NCI-H2081 (cell line): ENCODE results near the gene VEPH1.
"Not testable (repeated sequence)": the region's sequence is repeated elsewhere in the genome, so short reads cannot be mapped to it uniquely, and the experiment has no call there.

Experiments used
- DNase-seq, 2 experiments: peaks; one replicate each; lab custom pipeline; 2025; lab: John Stamatoyannopoulos, UW

VEPH1 gene

DNA sequence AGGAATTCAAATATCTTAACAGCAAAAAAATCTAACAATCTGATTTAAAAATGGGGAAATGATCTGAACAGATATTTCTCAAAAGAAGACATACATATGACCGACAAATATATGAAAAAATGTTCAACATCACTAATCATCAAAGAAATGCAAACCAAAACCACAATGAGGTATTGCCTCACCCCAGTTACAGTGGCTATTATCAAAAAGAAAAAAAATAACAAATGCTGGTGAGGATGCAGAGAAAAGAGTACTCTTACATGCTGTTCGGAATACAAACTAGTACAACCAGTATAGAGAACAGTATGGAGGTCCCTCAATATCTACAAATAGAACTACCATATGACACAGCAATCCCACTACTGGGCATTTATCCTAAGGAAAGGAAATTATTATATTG lies 152.6 kb downstream of the VEPH1 start:
- DNase-seq: not testable (repeated sequence)

DNA sequence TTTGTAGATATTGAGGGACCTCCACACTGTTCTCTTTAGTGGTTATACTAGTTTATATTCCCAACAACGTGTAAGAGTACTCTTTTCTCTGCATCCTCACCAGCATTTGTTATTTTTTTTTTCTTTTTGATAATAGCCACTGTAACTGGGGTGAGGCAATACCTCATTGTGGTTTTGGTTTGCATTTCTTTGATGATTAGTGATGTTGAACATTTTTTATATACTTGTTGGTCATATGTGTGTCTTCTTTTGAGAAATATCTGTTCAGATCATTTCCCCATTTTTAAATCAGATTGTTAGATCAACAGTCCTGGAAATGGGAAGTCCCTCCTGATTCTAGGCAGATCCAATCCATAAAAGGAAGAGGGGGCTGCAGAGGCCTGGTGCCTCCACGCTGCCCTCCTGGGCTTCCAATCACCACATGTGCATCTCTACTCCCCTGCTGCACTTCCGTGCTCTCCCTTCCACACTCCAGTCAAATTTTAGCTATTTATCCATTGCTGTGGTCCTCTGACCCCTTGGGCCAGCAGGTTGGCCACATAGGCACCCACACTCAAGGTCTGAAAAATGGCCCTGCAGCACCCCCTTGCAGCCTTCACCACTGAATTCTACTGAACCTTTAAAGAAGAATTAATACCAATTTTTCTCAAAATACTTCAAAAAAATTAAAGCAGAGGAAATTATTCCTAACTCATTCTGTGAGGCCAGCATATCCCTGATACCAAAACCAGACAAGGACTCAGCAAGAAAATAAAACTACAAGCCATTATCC lies 154.7 kb downstream of the VEPH1 start:
- DNase-seq: not testable (repeated sequence)

DNA sequence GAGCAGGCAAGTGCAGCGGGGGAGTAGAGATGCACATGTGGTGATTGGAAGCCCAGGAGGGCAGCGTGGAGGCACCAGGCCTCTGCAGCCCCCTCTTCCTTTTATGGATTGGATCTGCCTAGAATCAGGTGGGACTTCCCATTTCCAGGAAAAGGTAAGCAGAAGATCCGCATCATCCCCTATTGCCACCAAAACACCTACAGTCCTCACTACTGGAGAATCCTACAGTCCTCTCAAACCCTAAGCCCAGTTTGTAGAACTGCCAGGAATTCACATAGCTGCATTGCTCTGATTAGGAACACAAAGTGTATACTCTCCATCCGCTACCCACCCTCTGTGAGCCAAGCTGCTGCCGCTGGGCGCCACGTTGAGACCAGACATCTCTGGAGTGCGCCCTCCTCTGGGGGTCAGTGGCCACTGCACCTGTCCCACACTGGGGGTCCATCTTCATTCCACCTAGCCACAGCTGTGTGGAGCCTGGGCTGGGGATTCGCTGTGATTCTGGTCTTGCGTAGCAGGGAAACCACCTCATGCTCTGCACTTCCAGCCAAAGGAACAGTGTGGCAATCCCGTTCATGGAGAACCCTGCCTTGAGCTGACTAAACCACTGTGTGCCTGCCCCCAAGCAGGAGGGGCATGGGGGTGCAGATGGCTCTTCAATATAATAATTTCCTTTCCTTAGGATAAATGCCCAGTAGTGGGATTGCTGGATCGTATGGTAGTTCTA lies 155.5 kb downstream of the VEPH1 start:
- no peak for DNase-seq

DNA sequence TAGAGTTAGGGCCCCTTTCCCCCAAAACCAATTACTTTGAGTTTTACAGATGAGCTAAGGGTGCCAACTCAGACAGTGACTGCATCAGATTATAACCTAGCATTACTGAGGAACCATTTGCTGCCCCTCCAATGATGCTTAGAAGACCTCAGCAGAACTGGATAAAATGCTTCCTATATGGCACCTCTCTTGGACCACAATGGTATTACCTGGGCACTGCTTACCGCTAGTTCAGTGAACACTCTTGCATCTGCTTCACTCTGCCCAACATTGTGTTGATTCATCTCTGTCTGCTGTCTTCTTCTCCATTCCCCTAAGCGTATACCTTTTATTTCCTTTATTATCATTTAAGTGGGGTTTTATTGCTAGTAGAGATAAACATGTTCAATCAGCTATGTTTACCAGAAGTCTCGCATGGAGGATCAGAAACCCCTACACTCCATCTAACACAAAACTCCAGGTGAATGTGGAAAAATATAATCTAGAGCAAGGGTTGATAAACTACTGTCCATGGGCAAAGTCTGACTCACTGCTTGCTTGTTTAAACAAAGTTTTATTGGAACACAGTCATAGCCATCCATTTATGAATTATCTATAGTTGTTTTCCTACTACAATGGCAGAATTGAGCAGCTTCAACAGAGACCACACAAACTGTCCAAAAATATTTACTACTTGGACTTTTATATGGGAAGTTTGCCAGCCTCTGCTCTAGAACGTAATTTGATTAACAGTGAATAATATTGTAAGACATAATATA lies 166.8 kb downstream of the VEPH1 start:
- no peak for DNase-seq

DNA sequence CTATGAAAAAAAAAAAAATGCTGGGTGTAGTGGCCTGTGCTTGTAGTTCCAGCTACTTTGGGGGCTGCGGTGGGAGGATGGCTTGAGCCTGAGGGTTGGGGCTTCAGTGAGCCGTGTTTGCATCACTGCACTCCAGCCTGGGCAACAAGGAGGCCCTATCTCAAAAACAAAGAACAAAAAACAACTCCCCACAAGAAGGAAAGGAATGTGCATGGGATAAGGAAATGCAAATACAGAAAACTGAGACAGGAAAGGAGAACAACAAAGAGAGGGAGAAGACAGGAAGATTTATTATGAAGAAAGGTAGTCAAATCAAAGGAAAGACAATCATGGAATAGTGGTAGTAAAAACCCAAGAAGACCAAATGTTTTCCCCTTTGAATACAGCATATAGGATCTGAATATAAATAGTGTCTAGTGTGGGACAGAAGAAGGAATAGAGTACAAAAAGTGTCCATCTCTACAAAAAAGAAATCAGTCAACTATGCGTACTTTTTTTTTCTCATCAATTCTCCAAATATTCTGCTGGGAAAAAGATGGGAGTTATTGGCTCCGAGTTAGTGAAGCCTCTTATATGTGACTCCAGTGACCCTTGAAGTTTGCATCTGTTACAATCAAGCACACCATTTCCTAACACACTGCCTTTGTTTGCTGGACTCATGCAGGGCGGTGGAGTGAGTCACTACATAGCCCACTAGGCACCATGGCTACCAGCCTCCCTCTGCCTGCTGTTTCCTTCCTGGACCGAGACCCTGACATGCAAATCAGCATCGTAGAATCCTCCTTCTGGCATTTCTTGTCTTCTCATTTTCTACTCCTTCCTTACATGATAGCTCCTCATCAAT lies 167.8 kb downstream of the VEPH1 start:
- DNase-seq: no peak

GRCh38 chr3:157333551-157333991 lies 169.6 kb downstream of the VEPH1 start:
- DNase-seq: no peak

GRCh38 chr3:157330206-157330605 lies 173.0 kb downstream of the VEPH1 start:
- DNase-seq: no peak

DNA sequence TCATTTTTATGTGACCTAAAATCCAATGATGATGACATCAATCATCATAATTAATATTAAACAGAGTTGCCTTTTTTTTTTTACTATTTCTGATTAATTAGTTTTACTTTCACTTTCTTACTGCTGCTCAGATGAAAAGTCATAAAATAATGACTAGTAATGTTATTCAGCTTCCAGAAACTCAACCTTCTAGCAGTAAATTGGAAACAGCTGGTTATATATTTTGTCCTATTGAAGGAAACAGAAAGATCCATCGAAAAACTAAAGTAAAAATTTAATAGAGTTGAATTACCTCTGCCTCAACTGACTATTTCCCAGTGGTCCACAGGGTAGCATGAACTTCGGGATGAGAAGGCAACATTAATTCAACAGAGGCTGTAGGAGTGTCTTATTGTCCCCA lies 173.7 kb downstream of the VEPH1 start:
- no peak for DNase-seq

DNA sequence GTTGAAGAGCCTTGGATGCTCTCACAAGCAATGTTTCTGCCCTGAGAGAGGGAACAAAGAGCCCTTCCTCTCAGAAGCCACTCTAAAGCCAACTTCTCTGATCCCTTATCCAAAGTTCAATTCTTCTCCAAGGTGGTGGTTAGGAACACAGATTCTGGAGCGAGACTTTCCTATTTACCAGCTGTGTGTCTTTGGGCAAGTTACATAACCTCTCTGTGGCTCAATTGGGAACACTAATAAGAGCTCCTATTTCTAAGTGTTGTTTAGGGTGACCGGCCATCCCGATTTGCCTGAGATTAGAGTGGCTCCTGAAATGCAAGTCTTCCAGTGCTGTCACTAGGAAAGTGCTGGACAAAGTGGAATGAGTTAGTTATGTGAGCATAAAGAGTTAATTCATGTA lies 175.4 kb downstream of the VEPH1 start:
- no peak for DNase-seq

DNA sequence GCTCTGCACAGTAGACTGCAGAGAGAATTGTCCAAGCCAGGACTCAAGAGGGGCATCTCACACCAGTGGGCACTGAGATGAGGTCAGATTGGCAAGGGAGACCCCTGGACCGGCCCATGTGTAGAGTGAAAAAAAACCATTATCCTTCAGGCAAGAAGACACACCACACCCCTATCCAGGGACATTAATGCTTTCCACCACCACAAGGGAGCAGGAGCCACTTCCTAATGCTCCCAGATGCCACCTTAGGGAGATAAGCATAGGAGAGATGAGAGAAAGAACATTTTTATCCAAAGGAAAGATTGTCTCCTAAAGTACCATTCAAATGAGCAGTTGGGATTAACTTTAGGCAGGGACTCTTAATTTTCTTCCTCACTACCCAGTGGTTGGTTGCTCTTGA lies 176.2 kb downstream of the VEPH1 start:
- DNase-seq: no peak

GRCh38 chr3:157324869-157325268 lies 178.3 kb downstream of the VEPH1 start:
- not testable (repeated sequence) for DNase-seq

GRCh38 chr3:157323360-157323759 lies 179.9 kb downstream of the VEPH1 start:
- no peak for DNase-seq

- no peak for DNase-seq
These were observed 183.5 kb downstream of the VEPH1 start for GRCh38 chr3:157319672-157320071.

DNA sequence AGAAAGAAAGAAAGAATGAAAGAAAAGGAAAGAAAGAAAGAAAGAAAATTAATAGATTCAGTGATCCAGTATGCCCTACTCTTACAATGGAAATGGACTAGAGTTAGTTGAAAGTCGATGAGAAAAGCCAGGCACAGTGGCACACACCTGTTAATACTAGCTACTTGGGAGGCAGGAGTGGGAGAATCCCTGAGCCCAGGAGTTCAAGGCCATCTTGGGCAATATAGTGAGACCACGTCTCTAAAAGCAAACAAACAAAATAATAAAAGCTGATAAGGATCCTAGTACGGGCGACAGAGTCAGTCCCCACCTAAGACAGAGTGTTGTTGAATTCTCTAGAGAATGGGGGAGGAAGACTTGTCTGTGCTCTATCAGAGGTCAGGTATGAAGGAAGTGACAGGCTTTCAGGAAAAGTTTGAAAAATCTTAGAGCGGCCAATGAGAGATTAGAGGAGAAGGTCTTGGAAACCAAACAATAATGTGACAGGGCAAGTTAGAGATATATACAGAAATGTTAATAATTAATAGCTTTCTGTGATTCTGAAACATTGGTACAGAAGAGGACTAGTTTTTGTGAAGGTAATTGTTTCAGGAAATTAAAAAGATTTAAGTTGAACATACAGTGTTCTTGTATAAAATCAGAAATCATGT lies 184.5 kb downstream of the VEPH1 start:
- DNase-seq: no peak

- no peak for DNase-seq
These were observed 185.3 kb downstream of the VEPH1 start for GRCh38 chr3:157317895-157318294.

- DNase-seq: no peak
These were observed 190.0 kb downstream of the VEPH1 start for GRCh38 chr3:157313186-157313585.

DNA sequence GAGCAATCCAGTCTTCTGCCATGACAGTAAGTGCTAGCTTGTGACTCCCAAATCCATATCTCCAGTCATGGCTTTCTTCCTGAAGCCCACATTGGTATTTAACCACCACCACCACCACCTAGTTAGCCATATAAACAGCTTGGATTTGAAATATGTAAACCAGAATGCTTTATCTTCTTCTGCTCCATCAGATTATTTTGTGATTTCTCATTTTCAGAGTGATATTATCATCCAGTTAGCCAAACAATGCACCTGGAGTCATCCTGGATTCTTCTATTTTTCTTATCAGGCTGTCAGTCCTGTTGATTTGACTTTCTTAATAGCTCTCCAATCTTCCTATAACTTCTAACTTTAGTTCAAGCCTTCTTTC lies 190.9 kb downstream of the VEPH1 start:
- no peak for DNase-seq

DNA sequence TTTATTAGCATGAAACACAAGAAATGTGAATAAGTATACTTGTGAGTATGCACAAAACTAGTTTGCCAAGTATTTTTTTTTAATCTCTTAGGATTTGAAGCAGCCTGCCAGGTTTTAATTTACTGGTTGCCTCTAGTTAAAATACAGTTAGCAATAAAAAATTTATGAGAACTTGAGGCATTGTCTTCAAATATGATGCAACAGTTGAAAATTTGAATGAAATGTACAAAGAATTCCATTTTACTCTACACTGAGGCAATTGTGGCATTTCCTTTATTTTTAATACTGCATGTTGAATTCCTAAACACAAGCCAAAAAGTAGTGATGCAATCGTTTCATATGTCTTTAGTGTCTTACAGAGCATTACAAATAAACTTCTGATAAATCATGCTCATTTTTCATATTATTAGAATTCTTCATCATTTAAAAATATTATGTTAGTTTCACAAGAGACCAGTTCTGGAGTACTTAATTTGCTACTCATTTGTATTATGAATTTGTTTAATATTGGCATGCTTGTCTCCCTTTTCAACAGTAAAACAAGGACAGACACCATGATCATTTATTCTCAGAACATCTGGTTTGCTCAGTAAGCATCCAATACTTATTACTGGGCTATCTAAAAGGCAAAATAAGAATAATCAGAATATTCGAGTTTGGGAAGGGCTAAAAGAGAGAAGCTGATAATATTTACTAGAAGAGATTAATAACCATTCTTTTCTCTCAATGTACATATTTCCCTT lies 191.4 kb downstream of the VEPH1 start:
- DNase-seq: no peak

GRCh38 chr3:157310329-157311052 lies 192.7 kb downstream of the VEPH1 start:
- DNase-seq: no peak

DNA sequence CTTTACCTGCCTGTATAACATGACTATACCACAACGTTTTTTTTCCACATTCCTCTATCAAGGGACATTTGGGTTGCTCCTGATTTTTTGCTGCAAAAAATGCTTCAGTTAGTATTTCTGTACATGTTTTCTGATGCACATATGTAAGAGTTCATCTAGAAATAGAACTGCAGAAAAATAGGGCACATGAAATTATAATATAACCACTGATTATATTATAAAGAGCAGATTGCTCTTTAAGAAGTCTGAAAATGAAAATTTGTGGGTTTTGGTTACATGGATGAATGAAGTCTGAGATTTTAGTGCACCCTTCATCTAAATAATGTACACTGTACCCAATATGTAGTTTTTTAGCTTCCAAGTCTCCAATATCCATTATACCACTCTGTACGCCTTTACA lies 196.7 kb downstream of the VEPH1 start:
- no peak for DNase-seq
